Stimulated activated CD8-positive, alpha-beta memory T cell treated with anti-CD3 and anti-CD28 coated beads, Interleukin-12 subunit alpha, Interleukin-12 subunit beta, amount 100 ng/mL, for 1 hour (primary cell): ENCODE results near the gene DNAH17.

Experiments
- DNase-seq: peaks from one replicate; pipeline ENCODE4 v3.0.0-alpha.2; 2020; ENCODE audit warnings: low read depth

Gene DNAH17

DNA sequence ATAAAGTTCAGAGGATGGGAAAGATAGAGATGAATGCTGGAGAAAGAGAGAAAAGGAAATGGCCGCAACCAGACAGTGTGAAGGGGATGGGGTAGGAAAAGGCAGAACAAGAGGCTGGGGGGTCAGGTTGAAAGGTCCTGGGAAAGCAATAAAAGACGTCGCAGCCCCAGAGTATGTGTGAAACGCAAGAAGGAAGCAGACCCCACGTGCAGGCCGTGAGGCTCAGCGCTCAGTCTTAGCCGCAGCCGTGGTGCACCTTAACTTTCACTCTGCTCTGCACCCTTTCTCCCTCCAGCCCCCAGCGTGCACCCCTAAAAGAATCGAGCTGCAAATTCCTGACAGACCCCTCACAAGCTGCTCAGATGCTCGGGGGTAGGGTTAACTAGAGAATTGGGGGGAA is 1.9 kb downstream of the DNAH17 start:
- no peak for DNase-seq

DNA sequence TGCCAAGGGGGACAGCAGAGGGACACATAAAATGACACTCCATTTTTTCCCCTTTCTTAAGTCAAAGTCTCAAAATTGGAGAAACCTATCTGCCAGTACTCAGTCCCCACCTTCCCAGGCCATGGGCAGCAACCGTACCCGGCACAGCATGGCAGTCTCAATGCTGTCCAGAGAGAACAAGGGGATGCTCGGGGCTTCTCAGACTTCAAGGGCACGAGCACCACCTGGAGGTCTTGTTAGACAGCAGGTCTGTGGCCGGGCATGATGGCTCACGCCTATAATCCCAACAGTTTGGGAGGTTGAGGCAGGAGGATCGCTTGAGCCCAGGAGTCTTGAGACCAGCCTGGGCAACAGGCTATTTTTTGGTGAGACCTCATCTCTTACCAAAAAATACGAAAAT is 3.2 kb downstream of the DNAH17 start:
- DNase-seq = no peak

DNA sequence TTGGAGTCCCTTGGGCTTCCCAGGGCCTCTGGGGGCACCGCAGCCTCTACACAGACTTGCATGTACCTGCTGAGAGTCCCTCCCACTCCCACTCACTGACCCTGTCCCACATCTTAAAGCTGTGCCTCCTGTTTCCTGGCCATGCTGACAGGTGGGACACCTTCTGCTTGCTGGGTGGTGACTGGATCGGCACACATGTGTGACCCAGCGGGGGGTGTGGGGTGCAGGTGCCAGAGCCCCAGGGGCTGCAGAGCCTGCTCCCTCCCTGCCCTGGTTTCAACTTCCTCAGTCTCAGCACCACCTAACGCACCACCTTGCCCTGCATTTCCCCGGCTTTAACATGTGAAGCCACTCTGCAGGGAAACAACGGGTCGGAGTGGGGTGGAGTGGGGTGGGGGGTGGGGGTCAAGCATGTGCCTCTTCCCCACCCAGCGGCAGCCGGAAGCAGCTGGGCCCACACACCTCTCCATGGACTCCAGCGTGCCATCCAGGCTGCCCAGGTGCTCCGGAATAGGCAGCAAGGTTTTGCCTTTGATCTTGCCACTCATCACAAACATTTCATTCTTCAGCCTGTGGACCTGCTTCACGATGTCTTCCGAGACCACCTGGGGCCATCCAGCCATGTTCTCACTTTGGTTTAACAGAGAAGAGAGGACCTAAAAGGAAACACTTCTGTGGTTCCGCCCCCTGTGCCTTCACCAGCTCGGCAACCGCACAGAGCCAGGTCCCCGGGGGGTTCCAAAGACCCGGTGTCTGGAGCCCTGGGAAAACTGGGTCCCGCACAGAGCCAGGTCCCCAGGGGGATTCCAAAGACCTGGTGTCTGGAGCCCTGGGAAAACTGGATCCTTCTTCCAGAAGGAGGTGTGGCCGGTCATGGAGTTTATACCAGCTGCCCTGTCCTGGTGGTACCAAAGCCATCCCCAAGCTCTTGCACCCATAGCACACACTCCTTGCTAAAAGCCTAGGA is 4.7 kb downstream of the DNAH17 start:
- DNase-seq = no peak

DNA sequence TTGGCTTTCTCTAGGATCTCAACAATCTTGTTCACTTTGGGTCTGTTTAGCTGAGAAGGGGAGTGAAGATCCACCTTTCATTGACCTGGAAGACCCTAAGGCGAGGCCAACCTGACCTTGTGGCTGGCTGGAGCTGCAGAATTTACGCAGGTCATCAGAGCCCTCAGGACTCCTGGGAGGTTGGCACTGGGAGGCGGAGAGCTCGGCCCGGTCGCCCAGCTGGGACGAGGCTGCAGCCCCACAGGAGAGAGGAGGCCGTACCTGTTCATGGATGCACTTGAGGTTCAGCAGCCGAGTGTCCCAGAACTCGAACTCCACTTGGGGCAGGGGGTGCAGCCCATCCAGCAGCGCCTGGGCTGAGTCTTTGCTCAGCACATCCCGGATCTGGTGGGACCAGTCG is 5.9 kb downstream of the DNAH17 start:
- no peak for DNase-seq

DNA sequence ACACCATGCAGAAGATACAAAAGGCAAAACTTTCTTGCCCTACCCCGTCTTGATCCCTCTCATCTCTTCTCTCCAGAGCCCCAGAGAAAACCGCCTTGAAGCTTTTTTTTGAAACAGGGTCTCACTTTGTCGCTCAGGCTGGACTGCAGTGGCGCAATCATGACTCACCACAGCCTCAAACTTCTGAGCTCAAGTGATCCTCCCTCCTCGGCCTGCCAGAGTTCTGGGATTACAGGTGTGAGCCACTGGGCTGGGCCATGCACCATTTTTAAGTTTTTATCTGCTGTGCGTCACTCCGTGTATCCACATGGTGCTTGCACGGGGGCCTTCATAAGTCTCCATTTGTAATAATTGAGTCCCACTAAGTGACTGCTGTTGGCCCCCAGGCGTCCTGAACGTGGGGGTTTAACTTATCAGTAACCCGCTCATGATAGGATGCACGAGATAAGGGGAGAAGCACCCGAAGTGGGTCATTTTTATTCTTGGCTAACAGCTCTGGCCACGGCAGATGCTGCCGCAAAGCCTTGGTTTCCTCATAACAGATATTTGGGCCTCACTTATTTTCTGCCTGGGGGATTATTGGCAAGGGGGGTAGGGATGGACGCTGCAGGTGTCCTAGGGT is 8.6 kb downstream of the DNAH17 start:
- no peak for DNase-seq

DNA sequence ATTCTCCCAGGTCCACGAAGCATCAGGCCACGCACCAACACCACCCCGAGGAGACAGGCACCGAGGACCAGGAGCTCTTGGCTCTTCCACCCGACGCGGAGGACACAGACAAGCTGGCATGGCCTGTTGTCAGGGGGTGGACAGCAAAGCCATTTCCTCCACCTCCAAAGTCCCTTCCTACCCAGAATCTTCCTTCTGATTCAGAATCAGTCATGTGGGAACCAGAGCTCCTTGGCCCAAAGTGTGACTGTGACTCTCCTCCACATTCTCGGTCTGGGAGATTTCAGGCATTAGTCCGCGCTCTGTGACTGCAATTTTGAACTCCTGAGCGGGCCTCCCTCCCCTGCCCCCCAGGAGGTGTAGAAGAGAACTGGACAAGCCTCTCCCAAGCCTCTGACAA is 9.2 kb downstream of the DNAH17 start:
- DNase-seq = no peak

DNA sequence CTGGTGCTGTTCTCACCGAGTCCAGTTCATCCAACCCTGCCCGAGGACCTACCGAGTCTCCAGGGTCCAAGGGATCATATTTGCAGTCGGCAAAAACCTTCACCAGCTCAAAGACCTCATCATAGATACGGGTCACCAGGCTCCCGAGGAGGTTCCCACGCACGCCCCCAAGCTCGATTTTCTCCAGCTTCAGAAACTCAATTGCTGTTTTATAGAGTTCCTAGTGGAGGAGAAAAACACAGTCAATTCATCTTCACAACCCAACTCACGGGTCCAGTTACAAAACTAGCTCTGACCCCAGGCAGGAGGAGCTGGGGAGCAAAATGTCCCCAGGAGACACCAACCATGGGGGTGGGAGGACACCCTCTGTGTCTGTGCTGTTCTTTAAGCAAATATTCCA is 10.2 kb downstream of the DNAH17 start:
- DNase-seq = no peak

DNA sequence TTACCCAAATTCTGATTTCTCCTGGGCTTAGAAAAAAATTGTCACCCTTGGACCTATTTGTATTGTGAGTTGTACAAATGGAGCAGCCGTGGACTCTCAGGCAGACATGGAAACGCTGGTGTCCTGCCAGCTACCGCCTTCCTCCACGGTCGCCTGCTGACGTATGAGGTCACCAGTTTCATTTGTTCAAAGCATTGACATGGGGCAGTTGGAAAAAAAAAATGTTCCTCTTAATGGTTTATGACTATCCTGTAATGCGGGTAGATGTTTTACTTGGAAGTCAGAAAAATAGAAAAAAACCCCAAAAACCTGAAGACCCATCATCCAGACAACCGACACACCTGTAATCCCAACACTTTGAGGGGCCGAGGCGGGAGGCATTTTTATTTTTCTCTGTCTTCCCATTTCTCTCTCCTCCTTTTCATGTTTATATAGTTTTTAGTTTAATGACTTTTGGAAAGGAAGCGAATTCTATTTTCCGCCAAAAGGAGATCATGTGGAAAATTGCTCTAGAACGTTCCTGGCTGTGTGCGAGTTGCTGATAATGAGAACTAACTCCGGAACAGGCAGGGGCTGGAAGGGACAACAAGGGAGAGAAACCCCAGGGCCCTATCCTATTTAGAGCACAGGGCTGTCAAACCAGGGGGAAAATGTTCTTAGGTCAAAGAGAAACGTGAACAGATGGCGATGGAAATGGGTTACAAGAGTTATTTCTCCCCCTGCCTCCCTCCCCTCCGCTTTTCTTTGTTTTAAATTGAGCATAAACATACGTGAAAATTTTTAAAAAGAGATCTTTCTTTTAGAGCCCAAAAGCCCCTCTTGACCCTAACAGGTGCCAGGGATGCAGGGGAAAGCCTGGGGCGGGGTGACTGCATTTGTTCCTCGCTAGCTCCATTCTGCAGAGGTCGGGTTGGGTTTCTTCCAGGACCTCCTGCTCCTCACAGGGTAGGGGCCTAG is 13.7 kb downstream of the DNAH17 start:
- DNase-seq = no peak

DNA sequence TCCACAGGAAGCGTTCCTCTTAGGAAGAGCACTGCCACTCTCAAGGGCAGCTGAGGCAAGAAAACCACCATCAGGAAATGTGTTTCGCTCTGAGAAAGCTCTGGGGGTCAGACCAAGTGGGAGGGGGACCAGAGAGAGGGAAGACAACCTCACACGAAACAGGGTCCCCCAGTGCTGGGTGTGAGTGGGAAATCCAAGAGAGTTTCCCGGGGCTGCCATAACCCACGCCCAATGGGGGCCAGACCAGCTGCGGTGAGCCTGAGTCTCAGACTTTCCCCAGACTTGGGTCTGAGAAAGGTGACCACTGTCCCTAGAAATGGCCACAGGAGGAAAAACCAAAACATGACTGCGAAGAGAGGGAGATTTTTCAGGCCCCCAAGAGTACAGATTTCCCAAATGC is 14.5 kb downstream of the DNAH17 start:
- no peak for DNase-seq

DNA sequence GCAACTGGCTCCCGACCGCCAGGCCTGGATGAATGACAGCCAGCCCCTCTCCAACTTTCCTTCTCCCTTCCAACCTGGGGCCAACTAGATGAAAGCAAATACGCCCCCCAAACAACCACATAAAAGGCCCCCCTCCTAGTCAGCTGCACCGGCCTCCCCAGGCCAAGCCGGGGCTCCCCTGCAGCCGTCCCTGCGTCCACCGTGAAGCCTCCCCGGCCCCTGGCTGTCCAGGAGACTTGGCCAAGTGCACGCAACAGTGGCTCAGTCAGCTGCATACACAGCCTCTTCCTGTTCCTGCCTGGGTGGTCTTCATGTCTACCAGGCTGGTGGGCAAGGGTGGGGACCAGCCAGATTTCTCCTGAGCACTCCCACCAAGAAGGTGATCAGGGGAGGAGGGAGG is 16.0 kb downstream of the DNAH17 start:
- DNase-seq = no peak

DNA sequence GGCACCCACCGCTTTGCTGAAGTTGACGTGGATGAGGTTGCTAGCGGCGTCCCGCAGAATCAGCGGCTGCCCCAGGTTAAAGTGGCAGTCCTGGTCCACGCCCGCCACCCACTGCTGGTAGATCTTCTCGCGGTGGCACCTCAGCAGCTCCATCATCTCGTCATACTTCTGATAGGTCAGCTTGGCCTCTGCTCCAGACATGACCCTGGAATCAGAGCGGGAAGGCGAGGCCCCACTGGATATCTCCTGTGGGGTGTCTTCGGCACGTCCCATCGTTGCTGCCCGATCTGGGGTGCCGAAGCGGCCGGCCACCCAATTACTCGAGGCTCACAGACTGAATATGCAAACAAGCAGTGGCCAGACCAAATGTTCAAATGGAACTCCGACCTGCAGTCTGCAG is 16.5 kb downstream of the DNAH17 start:
- no peak for DNase-seq

DNA sequence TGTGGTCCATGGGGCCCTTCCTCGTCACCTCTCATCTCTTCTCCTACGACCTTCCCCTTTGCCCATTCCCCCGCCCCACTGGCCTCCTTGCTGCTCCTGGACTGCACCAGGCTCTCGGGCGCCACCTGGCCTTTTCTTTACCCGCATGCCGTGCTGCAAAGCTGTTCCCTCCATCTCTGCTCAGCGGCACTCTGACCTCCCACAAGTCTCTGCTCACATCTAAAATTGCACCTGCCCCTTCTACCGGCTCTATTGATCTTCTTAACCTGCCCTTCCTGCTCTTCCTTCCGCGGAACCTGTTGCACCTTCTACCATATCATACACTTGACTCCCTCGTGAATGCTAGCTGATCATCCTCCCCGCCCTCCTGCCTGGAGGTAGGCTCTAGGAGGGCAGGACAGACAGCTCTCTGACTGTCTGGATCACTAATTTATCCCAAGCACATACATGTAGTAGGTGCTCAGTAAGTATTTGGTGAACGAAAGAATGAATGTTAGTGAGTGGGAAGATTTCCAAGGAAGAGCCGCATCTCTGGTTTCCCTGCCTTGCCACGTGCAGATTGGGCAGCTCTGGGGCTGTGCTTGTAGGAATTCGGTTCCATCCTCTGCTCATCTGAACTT is 17.3 kb downstream of the DNAH17 start:
- no peak for DNase-seq

DNA sequence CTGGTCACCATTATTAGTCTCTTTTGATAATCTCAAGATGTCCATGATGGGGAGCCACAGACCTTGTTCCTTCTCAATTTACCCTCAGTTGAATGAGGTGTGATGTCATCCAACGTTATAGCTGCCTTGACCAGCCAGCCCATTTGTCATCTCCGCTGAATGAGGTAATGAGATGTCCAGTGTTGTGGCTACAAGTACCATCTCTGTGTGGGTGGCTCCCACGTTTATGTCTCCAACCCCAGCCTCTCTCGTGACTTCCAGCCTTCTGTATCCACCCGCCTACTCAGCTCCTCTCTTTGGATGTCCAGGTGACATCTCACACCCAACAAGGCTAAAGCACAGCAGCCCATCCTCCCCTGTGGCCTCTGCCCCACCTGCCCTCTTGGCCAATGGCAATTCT is 18.2 kb downstream of the DNAH17 start:
- DNase-seq = no peak

DNA sequence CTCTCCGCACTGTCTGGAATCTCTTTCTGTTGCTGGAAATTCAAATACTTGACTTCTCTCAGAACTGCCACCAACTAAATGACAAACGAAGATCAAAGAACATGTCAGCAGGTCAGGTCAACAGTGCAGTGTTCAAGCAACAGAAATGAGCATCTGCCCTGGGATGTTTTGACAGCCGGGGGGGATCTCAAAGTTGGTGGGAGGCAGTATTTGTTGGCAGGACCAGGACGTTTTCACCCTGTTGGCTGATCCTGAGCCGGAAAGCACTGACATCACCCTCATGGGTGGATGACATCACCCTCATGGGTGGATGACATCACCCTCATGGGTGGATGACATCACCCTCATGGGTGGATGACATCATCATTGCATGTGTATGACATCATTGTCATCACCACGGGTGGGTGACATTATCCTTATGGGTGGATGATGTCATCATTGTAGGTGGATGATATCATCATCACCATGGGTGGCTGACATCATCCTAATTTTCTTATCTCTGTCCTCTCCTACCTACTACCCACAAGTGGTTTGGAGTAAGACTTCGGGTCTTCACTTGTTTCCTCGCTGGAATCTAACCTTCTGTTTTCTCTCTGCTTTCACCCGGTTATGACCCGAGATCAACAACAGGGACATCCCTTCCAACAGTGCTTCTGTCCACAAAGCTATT is 18.9 kb downstream of the DNAH17 start:
- DNase-seq = no peak

DNA sequence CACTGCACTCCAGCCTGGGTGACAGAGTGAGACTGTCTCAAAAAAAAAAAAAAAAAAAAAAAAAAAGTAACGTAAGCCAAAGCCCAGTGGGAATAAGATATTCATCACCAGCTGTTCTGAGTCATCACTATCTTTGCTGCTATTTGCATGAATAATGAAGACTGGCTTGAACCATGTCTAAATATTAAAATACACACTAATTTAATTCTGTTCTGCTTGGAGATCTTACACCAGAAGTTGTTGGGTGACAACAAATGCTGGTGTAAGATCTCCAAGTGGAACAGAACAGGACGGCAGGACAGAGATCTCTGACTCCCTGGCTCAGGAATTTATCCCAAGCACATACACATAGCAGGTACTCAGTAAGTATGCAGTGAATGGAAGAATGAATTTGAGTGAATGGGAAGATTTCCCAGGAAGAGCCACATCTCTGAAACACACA is 19.6 kb downstream of the DNAH17 start:
- no peak for DNase-seq

DNA sequence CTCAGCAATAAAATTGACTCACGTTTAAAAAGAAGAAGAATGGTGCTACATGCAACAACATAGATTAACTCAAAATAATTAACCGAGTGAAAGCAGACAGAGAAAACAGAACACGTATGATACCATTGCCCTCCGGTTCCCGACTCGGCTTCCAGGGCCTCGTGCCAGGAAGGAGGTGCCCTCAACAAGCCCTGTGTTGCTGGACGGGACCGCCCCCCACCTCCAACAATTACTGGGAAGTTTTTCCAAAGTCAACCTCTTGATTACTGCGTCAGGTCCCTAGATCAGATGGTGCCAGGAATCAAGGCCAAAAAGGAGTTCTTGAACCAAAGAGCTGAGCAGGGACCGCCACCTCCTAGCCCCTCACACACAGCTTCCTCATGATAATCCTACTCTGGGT is 20.4 kb downstream of the DNAH17 start:
- DNase-seq = no peak

DNA sequence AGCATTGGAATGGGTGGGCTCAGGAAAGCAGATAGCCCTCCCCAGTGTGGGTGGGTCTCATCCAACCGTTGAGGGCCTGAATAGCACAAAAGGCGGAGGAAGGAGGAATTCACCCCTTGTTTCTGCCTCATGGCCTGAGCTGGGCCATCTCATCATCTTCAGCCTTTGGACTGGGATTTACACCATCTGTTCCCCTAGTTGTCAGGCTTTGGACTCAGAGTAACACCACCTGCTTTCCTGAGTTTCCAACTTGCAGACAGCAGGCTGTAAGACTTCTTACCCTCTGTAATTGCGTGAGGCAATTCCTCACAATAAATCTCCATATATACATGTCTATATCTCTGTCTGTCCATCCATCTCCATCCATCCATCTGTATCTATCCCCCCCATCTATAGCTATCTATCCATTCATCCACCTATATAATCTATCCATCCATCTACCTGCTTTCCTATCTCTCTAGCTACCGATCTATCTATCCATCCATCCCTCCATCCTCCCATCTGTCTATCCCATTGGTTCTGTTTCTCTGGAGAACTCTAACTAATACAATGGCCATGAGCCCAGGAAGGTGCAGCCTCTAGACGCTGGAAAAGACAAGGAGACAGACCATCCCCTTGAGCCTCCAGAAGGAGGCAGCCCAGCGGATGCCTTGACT is 21.3 kb downstream of the DNAH17 start:
- no peak for DNase-seq

DNA sequence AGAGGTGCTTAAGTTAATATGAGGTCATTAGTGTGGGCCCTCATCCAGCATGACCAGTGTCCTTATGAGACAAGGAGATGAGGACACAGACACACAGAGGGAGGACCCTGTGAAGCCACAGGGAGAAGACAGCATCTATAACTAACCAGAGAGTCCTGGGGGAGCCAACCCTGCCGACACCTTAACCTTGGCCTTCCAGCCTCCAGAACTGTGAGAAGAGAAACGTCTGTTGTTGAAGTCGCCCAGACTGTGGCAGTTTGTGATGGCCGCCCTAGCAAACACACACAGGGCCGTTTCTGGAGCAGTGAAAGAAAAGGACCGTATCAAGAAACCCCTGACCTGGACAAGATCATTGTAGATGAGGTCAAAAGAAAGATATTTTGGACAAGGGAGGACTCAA is 26.7 kb downstream of the DNAH17 start:
- DNase-seq = no peak

DNA sequence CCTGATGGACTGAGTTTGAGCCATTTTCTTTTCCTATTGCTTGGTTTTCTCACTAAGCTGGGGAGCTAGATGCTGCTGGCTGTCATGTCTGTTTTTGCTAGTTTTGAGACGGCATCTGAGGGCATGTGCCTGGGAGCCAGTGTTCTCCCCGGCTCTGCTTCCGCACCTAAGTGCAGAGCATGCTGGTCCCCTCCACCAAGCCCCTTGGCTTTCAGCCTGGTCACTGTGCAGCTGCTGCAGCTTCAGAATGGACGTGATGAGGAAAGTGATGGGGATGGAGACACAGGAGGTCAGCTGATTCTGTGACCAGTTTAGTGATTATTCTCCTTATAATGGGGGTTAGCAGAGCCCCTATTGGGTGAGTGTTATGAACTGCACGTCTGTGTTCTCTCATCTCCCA is 28.5 kb downstream of the DNAH17 start:
- DNase-seq = no peak

DNA sequence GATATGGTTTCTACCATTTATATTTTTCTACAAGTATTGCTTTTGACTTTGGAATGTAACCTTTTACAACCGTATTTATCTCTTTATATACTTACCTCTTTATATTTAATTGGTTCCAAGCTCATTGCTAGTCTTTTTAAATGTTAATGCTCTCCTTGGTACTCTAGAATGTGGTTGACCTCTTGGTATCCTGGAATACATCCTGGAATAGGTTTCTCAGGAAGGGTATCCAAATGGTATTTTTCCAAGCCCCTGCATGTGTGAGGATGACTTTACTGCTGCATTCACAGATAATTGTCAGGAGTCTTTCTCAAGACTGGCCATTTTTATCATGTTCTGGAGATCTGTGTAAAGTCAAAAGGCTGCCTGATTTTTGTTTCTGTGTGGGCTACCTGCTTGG is 30.2 kb downstream of the DNAH17 start:
- DNase-seq = no peak

DNA sequence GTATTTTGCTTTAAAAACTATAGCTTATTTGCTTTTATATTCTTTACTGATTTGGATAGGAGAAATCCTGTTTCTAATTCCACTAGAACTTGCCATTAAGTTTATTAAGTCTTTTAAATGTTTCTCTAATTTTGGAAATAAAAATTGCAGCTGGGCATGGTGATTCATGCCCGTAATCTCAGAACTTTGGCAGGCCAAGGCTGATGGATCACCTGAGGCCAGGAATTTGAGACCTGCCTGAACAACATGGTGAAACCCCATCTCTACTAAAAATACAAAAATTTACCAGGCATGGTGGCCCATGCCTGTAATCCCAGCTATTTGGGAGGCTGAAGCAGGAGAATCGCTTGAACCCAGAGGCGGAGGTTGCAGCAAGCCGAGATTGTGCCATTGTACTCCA is 30.7 kb downstream of the DNAH17 start:
- no peak for DNase-seq
